HG02678 (cell line): ENCODE measurements around the gene FAM227A.

Source experiments
- ATAC-seq: cut with Tn5 transposase; IDR thresholded peaks from one replicate; pipeline ENCODE4 v1.9.1; 2021; ENCODE audit warnings: mild to moderate bottlenecking, moderate library complexity; ENCODE audit not compliant: unreplicated experiment

The FAM227A gene

GRCh38 chr22:38554281-38554680 is 101.9 kb downstream of the FAM227A start:
- no peak for ATAC-seq

DNA sequence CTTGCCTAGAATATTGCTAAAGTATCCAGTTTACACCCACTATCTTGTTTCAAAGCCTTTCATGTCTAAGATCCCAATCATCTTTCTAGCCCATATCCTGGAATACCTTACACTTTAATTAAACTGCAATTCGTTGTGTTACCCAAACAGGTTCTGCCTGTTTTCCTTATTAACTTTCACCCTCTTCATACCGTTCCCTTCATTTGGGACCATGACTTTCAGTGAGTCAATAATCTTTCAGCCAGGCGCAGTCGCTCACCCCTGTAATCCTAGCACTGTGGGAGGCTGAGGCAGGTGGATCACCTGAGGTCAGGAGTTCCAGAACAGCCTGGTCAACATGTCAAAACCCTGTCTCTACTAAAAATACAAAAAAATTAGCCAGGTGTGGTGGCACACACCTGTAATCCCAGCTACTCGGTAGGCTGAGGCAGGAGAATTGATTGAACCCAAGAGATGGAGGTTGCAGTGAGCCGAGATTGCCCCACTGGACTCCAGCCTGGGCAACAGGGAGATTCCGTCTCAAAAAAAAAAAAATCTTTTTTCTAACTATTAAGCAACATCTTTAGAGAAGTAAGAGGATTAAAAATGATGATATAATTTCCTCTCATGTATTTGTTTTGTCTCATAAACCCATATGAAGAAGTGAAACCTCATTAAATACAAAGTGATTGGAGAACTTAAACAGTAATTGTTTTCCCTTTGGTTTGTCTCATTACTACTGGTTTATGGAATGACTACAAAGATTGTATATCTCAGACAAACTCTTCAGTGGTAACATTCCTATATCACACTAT is 106.9 kb downstream of the FAM227A start:
- no peak for ATAC-seq

DNA sequence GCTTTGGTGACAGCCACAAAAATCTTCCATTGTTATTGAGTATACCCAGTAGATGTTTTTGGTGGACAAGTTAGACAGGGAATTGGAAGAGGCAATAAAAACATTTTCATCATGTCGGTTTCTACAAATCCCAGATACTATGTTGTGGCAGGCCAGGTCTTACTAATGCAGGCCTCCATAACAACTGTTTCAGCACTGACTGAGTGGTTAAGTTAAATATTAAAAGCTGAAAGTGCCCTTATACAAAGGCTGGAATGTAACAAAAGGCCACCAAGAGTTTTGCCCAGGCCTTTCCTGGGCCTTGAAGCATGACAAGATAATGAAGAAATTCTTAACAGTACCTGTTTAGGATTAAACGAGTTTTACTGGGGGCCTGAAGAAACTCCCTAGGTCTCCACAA is 115.5 kb downstream of the FAM227A start:
- no peak for ATAC-seq

DNA sequence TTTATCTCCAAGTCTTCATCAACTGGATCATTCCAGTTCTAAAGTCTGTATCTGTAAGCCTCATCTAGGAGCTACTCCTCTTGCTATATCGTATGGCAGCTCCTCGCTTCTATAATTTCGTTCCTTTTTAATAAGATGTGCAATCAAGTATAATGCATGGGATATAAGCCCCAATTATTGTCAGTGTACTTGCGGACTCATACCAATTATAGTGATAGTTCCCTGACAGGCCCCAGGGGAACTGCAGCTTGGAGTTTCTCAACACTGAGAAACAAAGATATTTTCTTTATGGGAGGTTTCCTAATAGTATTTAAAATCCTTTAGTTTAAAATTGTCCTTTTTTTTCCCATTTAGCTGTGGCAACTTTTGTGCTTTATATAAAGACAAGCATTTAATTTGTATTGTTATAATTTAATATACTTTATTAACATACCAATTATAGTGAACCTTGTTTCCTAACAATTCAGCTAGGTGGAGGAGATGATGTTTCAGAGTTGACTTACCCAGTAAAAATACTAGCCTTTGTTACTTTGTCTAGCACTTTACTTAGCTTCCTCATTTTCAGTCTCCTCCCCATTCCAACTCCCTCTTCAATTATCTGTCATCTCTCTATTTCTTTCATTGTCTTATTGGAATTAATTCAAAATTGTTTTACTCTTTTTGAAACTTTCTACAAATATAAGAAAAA is 124.8 kb downstream of the FAM227A start:
- no peak for ATAC-seq
